Right ventricle myocardium inferior (tissue), 1 donor: ENCODE data around the gene CHEK1. TPM values are rescaled to one million over a fixed set of nuclear protein-coding genes. Genes with fewer than 3 reads are reported as not detected.
"Not testable (repeated sequence)": the region's sequence is repeated elsewhere in the genome, so short reads cannot be mapped to it uniquely, and the experiment has no call there.

Experiments used
- ATAC-seq: fragments of 200-7000 bp; cut with Tn5 transposase; one replicate; pipeline ENCODE4 v1.9.1; 2020; ENCODE audit warnings: mild to moderate bottlenecking, moderate library complexity
- DNase-seq: peaks from one replicate; pipeline ENCODE4 v3.0.0; 2021; ENCODE audit errors: missing footprints
- intact Hi-C: fragments of 100-400 bp; cut with DNase I; formaldehyde crosslinking; loops from one replicate; pipeline ENCODE4 v1.11.0; 2022
- long read RNA-seq: library from polyadenylated mRNA; unstranded; transcript quantifications from one replicate; pipeline ENCODE4 v2.0.0, GENCODE V29; 2021
- total RNA-seq: library from RNA; stranded (reverse); fragmentation: NEBNext Ultra II Directional; extraction: Animal tissue kit (Norgen Biotek cat#: 25700); gene quantifications from one replicate; pipeline ENCODE4 v1.2.1, GENCODE V29; 2021
- donor health status: DM: no; HTN: yes; CAD: no; lungs with severe emphysema.

The CHEK1 gene
- total RNA-seq = 2.0 TPM
- long read RNA-seq = 0 reads

- DNase-seq = peak; percentile 34
- intact Hi-C loops = loop anchor here (5.0 kb wide), 3 partner anchors 32 to 127 kb away; partner anchors contain the start of genes EI24, FEZ1 and STT3A
- ATAC-seq = no peak
Observed at GRCh38 chr11:125624756-125625213, at the start of gene CHEK1. TSS of gene CHEK1 (plus strand) at chr11:125625163. CDS start at chr11:125626769, 1,606 bp downstream.

DNA sequence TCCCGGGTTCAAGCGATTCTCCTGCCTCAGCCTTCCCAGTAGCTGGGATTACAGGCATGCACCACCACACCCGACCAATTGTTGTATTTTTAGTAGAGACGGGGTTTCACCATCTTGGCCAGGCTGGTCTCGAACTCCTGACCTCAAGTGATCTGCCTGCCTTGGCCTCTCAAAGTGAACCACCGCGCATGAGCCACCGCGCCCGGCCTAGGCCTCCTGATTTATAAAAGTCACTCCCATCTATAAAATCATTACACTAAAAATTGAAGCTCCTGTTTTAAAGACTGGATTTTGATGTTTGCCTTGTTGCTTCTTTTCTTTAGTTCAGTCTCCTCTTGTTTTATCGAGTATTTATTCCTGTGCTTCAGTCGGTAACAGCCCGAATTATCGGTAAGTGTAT lies 47.8 kb upstream of the CHEK1 start:
- DNase-seq, ATAC-seq, intact Hi-C loops: not testable (repeated sequence)

DNA sequence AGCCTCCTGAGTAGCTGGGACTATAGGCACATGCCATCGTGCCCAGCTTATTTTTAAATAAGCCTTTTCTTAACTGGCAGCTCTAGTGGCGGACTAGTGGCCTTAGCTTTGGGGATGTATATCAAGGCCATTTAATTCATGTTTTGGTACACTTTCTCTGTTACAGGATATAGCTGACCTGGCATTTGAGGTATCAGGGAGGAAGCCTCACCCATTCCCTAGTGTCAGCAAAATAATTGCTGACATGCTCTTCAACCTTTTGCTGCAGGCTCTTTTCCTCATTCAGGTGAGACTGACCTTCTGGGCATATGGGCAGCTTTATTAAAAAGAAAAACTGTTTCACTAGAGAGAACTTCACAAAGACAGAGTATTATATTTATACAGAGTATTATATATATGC lies 46.2 kb upstream of the CHEK1 start:
- ATAC-seq (no peak), DNase-seq (no peak)
- intact Hi-C loops = no loop called here

DNA sequence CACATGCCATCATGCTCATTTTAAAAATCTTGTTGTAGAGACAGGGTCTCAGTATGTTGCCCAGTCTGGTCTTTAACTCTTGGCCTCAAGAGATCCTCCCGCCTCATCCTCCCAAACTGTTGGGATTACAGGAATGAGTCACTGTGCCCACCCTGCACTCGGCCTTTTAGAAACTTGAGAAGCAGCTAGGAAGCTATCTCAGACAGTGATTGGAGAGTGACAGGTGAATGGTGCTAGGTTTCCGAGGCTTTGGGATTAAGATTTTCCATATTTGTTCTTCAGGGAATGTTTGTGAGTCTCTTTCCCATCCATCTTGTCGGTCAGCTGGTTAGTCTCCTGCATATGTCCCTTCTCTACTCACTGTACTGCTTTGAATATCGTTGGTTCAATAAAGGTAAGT lies 45.2 kb upstream of the CHEK1 start:
- intact Hi-C loops = no loop called here

GRCh38 chr11:125583496-125583895 lies 41.5 kb upstream of the CHEK1 start:
- intact Hi-C loops = no loop called here
- ATAC-seq (no peak), DNase-seq (no peak)

More for the DNA sequence above, 45.2 kb upstream of the CHEK1 start:
- DNase-seq (no peak), ATAC-seq (no peak)

DNA sequence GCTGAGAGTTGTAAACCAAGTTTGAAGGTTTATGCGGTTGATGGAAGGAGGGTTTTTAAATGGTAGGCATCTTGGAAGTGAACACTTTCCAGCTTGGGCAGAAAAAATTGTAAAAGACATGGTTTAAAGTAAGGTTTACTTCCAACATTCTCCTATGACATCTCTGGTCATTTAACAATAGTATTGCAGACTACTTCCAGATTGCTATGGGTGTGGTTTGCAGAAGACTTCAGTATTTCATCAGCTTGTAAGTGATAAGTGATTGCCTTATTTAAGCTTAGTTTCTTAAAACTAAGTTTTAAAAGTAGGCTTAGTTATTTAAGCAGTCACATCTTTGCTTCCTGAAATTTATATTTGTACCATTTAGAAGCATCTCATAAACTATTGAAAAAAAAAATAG lies 39.5 kb upstream of the CHEK1 start:
- intact Hi-C loops = no loop called here
- ATAC-seq (no peak), DNase-seq (no peak)

GRCh38 chr11:125586623-125587022 lies 38.3 kb upstream of the CHEK1 start:
- intact Hi-C loops = no loop called here
- DNase-seq (no peak), ATAC-seq (no peak)

- no peak for DNase-seq
- no peak for ATAC-seq
- intact Hi-C loops = no loop called here
Observed at GRCh38 chr11:125587480-125587879, 37.5 kb upstream of the CHEK1 start.

GRCh38 chr11:125588505-125588904 lies 36.5 kb upstream of the CHEK1 start:
- intact Hi-C loops = no loop called here
- DNase-seq (no peak), ATAC-seq (no peak)

DNA sequence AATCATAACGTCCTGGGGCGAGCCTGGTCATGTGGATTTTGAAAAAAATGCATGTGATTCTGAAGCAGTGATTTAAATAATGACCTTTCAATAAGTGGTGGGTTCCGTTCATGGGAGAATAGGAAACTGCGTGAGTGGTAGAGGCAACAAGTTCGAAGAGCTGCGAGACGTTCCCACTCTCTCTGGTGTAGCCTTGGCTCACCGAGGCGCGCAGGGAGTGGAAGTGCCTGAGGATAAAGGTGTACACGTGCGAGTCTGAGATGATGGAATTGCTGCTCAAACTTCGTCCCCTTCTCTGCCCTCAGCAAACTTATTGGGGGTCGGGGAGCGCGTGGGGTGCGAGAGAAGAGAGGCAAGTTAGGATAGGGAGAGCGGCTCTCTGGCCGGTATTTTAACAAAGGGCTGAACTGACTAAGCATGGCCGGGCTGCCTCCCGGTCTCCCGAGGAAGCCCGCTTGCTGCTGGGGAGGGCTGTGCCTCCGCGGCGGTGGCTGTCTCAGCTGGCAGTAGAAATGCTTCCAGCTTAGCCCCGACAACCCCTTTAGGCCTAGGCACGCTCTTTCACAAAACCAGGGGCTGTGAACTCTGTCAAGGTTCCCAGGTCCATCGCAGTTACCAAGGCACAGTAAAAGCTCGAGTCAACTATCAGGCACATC lies 33.2 kb upstream of the CHEK1 start:
- DNase-seq (no peak), ATAC-seq (peak; percentile 21)
- intact Hi-C loops = loop anchor here (1.0 to 10.0 kb wide), 3 partner anchors 22 to 293 kb away; partner anchors contain the start of genes CHEK1, EI24 and HYLS1

GRCh38 chr11:125592305-125593113 lies 32.5 kb upstream of the CHEK1 start, which contains the start of gene STT3A:
TSS of gene STT3A (plus strand) at chr11:125592852. CDS start at chr11:125595916, 3,064 bp downstream.
- peak; percentile 99 for ATAC-seq
- intact Hi-C loops = loop anchor here (1.0 to 10.0 kb wide), 3 partner anchors 23 to 292 kb away; partner anchors contain the start of genes CHEK1, EI24 and HYLS1
- peak; percentile 100 for DNase-seq

GRCh38 chr11:125593114-125593820 lies 31.7 kb upstream of the CHEK1 start:
- intact Hi-C loops = loop anchor here (5.0 to 10.0 kb wide), 2 partner anchors 34 to 292 kb away; partner anchors contain the start of genes CHEK1 and HYLS1
- ATAC-seq = peak; percentile 1
- DNase-seq = no peak

- ATAC-seq (no peak), DNase-seq (no peak)
- intact Hi-C loops = loop anchor here (5.0 to 10.0 kb wide), 2 partner anchors 32 to 290 kb away; partner anchors contain the start of genes CHEK1 and HYLS1
Observed at GRCh38 chr11:125594958-125595357, 30.0 kb upstream of the CHEK1 start.

- intact Hi-C loops = no loop called here
- ATAC-seq (no peak), DNase-seq (no peak)
Observed at GRCh38 chr11:125600663-125601062, 24.3 kb upstream of the CHEK1 start.

GRCh38 chr11:125603207-125603606 lies 21.8 kb upstream of the CHEK1 start:
- ATAC-seq = no peak
- intact Hi-C loops = no loop called here

DNA sequence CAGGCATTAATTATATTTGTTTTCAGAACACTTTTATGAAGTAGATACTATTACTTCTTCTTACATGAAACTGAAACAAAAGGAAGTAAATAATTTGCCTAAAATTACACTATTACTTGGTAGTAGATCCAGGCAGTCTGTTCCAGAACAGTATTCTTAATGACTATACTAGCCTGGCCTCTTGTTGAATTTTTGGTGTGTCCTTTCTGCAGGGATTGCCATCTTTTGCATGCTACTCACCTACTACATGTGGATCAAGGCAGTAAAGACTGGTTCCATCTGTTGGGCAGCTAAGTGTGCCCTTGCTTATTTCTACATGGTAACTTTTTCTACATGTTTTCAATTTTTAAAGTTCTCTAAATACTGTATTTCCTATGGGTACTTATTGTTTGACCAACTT lies 19.5 kb upstream of the CHEK1 start:
- intact Hi-C loops = no loop called here
- ATAC-seq (no peak), DNase-seq (no peak)

More at GRCh38 chr11:125603207-125603606, 21.8 kb upstream of the CHEK1 start:
- no peak for DNase-seq

GRCh38 chr11:125609545-125609944 lies 15.4 kb upstream of the CHEK1 start:
- ATAC-seq (no peak), DNase-seq (no peak)
- intact Hi-C loops = no loop called here

- ATAC-seq (no peak), DNase-seq (no peak)
- intact Hi-C loops = no loop called here
Observed at GRCh38 chr11:125618383-125618782, 6.6 kb upstream of the CHEK1 start.

DNA sequence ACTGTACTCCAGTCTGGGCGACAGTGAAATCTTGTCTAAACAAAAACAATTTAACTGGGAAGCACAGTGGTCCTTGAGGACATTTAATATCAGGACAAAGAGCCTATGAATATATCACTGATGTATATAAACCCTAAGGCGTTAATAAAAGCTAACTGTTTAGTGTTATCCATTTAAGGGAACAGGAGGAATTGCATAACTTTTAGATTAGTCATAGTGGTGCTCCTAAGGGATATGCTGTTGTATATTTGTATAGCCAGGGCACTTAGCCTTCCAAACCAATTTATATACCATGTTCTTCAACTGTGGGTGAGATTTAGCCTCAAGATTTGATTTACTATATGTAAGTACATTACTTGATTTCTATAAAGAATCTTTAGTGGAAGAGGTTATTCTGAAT lies 3.0 kb upstream of the CHEK1 start:
- intact Hi-C loops = no loop called here
- DNase-seq = no peak
- ATAC-seq = no peak
